Raji (cell line): ENCODE data around the gene RAB5A.
A peak's percentile ranks its signal among the peaks of the same experiment; 100 is the strongest.

Experiments
- POLR2A ChIP-seq: IDR thresholded peaks from 2 replicates; pipeline ENCODE4 v1.6.1; 2011; ENCODE audit warnings: low read depth, low read length, control low read depth; ENCODE audit not compliant: insufficient read depth

RAB5A gene, protein sequence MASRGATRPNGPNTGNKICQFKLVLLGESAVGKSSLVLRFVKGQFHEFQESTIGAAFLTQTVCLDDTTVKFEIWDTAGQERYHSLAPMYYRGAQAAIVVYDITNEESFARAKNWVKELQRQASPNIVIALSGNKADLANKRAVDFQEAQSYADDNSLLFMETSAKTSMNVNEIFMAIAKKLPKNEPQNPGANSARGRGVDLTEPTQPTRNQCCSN

DNA sequence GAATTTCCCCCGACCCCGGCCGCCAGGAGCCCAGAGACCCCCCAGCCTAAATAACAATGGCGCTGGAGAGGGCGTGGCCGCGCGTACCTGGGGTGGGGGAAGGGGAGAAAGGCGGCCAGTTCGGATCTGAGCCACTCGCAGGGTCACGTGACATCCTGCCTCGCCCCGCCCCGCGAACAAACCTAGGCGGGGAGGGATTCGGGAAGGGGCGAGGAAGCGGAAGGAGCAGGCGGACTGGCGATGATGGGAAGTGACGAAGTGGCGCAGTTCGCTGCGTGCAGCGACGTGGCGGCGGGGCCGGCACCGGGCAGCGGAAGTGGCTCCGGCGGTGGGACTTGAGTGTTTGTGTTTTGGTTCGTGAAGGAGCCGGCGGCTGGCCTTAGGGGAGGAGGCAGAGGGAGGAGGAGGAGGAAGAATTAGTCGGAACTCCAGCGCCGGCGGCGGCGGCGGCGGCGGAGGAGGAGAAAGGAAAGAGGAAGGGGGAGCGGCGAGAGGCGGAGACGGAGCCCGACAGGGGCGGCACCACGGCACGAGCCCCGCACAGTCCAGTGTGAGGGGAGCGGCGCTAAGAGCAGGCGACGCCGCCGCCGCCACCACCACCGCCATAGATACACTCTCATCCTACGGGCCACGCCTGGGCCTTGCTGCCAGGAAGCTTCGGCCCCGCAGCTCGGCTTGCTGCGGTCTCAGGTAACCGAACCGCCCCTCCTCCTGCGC, at the start of gene RAB5A:
Gene RAB5A, plus strand, starts transcription at position 266 of the 717 bp plus-strand sequence. CDS start 3,802 bp downstream, outside the sequence.
- TF ChIP-seq POLR2A = peak; percentile 52

DNA sequence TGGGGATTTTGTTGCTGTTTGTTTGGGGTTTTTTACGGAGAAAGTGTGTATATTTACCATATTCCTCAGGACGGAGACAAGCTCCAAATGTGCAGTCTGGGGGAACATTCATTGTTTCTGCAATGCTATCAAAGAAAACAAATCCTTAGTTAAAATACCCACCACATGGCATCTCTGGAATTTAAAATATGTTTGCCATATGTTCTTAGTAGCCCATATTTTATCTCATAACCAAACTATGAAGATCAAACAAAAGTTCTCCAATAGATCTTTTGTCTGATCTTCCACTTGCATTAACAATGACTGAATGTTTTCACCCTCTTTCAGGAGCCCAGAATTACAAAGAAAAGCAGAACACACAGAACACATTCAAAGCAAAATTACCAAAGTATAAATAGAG, 48.2 kb upstream of the RAB5A start:
- TF ChIP-seq POLR2A = no peak

DNA sequence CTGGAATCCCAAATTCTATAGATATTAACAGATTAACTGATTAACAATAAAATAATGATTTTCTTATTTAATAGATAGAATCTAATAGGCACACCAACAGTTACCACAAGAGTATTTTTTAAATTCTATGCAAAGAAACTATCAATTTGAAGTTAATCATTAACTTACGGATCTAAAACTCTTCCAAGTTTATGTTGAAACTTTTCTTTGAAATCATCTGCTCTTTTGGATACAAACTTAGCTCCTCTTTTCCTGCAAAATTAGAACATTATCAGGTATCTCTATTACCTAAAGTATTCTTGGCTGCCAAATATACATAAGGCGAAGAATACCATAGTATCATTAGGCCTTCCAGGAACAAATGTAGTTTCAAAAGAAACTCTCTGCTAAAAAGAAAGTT, 47.6 kb upstream of the RAB5A start:
- no peak for TF ChIP-seq POLR2A

DNA sequence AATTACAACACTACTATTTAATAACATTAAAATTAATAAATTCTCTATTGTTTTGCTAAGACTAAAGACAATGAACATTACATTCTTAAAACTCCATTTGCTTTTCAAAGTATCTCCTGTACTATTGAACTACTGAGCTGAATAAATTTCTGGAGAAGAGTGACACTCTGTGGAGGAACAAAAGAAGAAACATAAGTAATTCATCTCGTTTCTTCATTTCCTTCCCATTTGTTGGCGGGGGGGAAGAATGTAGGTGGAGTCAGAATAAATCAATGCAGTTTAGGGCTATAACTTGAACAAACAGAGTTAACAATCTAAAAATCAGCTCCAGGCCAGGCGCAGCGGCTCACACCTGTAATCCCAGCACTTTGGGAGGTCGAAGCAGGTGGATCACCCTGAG, 45.6 kb upstream of the RAB5A start:
- no peak for TF ChIP-seq POLR2A

DNA sequence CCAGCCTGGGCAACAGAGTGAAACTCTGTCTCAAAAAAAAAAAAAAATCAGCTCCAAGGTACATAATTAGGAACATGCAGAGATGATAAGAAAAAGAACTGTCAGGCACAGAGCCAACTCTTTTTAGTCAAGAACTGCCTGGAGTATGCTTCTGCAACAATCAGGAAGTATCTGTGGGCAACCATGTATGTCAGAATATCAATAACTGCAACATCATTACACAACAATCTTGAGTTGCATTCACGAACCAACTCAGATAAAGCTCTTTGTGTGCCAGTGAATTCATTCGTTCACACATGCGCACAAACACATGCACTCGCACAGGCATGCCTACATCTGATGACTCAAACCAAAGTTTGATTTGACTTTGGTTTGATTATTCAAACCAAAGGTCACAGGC, 45.0 kb upstream of the RAB5A start:
- TF ChIP-seq POLR2A = no peak

DNA sequence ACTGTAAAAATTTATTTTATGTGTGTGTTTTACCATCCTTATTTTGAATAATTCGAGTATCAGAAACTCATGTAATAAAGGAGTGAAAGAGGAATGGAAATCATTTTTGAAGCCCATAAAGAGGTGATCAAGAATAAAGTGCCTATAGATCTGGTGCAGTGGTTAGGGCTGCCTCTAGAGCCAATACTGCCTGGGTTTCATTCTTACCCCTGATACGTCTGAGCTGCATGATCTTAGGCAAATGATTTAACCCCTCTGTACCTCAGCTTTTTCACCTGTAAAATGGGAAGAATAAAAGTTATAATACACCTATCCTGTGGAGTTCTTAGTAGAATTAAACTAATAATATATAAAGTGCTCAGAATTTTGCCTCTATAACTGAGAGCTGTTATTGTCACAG, 43.2 kb upstream of the RAB5A start:
- TF ChIP-seq POLR2A = no peak

DNA sequence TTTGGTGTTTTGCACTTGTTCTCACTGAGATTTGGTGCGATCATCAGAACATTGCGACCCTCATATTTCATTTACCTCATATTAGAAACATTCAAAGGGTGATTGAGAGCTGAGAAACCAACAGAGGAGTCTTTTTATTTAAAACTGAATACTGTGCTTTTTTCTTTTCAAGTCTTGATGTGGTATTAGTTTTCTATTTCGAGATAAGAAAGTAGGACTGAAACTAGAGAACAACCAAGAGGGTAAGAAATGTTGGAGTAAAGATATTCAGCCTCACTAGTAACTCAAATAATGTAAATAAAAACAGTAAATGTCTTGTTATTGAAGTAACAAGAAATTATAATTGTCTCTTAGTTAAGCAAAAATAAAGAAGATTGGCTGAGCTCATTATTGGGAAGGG, 39.4 kb upstream of the RAB5A start:
- no peak for TF ChIP-seq POLR2A

DNA sequence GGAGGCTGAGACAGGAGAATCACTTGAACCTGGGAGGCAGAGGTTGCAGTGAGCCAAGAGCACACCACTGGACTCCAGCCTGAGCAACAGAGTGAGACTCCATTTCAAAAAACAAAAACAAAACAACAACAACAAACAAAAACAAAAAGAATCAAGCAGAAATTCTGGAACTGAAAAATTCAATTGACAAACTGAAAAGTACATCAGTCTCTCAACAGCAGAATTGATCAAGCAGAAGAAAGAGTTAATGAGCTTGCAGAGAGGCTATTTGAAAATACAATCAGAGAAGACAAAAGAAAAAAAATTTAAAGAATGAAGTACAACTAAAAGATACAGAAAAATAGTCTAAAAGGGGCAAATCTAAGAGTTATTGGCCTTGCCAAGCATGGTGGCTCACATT, 35.4 kb upstream of the RAB5A start:
- TF ChIP-seq POLR2A = no peak

DNA sequence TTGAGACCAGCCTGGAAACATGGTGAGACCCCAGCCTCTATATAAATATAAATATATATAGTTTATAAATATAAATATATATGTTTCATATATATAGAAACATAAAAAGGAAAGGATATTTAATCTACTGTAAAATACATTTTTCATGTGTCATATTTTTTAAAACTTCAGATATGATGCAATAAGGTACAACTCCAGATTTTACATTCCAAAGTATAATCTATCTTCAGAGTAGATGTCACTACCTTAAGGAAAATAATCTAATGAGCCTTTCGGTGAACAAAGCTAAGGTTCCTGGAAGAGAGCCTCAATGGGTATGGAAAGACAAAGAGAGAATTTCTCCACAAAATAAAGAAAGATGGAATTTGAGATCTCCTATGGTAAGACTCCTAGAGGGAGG, 29.7 kb upstream of the RAB5A start:
- TF ChIP-seq POLR2A = no peak

DNA sequence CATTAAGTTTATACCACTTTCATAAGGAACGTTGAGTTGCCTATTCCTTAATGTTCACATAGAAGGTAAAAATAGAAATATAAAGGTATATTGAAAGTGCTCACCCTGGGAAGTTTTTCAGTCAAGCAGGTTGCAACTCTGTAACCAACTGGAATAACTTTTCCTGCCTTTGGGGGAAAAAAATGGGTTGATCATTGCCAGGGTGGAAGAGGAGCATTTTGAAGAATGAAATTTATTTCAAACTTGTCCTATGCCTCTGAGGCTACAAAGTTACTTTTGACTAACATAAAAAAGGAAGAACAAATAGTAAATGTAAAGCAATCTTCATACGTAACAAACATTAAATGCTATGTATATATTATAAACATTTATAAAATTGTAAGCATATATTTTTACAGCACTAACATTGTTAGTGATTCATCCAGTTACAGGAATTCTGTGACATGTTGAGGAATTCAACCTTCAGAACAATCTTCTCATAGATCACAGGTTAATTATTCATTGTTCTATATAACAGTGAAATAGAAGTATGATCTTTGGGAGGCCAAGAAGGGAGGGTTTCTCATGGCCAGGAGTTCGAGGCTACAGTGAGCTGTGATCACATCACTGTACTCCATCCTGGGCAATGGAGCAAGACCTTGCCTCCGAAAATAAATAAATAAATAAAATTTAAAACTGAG, 26.4 kb upstream of the RAB5A start:
- no peak for TF ChIP-seq POLR2A

DNA sequence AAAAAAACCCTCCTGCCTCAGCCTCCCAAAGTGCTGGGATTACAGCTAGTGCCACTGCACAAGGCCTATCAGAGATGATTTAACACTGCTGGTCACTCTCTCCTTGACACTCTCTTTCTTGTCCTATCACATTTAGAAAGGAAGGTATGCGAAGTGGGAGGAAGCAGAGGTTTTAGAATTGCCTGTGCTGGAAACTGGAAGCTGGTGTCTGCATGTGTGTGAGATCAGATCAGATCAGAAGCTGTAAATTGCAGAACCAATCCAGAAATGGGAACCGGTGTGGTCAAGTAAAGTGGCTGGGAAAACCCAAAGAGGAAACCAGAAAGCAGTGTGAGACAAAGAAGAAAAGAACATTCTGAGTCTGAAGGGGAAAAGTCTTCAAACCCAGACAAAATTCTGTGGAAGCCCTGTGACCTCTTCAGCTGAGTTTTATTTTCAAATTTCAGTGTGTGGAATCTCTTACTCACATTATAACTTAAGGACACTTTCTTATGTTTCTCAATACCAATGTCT, 15.7 kb upstream of the RAB5A start:
- no peak for TF ChIP-seq POLR2A

DNA sequence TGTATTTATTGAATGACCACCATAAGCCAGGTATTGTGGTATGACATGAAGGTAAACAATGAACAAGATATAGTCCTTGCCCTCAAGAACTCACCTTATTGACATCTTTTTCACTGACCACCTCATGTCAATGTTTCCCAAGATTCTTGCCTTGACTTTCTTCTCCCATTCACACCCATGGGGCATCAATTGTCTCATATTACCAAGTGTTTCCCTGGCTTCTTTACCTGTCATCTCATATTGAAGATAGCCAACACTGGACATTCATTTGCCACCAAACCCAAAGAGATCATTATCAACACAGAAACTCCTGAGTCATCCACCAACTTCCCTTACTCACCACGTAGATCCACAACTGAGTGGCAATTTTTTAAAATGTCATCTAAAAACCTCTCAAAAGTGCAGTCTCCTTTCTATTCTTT, 15.1 kb upstream of the RAB5A start:
- TF ChIP-seq POLR2A = no peak

DNA sequence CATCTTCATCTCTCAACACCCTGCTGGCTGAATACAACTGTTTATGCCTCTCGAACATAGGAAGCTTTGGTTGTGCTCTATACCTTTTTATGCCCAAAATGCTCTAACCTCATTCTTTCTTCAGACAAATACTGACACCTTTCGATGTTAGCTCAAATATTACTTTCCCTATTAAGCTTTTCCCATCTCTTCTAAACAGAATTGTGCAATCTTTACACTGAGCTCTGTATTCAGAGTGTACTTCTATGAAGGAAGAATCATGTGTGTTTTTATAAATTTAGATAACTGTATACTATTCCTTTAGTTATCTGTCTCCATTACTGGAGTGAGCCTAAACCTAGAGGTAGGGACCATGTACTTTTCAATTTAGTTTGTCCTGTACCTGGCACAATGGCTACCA, 14.5 kb upstream of the RAB5A start:
- TF ChIP-seq POLR2A = no peak

DNA sequence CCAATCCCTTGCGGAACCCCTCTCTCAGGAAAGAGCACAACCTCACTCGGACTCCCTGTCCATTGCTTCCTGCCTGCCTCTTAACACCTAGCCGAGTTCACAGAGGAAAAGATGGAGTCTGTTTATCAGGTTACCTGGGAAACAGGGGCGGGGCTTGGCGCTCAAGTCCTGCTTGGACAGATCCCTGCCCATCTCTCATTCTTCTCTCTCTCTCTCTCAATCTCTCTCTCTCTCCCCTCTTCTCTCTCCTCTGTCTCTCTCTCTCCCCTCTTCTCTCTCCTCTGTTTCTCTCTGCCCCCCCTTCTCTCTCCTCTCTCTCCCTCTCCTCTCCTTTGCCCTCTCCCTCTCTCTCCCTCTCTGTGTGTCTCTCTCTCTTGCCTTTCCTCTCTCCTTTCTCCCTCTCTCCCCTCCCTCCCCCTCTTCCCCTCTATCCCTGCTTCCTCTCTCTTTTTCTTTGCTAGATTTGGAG, 12.8 kb upstream of the RAB5A start, which contains the start of gene EFHB:
Gene EFHB, minus strand, starts transcription at position 120 of the 469 bp plus-strand sequence. CDS start 199 bp downstream, outside the sequence.
- no peak for TF ChIP-seq POLR2A

DNA sequence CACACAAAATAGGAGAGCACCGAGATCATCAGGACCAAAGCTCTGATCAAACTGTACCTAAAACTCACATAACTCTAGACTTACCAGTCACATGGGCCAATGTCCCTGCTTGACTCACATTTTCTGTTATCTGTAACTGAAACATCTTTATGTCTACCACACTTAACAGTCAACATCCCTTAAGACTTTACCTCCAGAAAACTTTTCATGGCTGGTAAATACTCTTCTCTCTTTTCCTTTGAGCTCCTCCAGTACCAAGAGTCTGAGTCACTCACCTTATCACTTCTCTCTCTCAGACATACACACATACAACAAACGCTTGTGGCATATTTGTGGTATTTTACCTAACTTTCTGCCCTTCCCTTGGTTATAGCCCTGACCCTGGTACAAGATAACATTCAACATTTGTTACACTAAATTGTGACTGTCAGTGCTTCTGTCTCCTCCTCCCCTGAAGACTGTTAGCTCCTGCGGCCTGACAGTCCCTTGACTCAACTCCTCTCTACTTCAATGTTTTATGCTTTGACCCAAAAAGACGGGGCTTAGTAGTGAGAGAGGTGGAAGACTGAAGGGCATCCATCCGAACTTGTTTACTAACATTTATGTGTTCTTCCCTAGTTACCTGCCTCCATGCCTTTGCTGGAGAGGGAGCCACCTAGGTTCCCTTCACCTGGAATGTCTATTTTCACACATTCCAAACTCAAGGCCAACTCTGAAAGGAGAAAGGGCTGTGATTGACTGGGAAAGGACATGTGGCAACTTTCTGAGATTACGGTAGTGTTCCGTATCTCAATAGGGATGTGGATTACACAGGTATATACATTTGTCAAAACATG, 9.2 kb upstream of the RAB5A start:
- TF ChIP-seq POLR2A = no peak

DNA sequence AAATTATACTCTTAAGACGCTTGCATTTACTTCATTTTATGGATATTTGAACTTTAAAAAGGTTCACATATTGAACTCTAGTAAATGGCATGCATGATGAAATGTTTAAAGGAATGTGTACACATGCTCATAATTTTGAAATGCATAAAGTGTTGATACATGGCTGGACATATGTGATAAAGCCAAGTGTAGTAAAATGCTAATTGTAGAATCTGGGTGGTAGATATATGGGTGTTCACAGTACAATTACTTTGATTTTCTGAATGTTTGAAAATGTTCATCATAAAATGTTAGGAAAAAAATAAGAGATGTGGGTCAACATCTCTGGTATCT, 8.6 kb upstream of the RAB5A start:
- no peak for TF ChIP-seq POLR2A

DNA sequence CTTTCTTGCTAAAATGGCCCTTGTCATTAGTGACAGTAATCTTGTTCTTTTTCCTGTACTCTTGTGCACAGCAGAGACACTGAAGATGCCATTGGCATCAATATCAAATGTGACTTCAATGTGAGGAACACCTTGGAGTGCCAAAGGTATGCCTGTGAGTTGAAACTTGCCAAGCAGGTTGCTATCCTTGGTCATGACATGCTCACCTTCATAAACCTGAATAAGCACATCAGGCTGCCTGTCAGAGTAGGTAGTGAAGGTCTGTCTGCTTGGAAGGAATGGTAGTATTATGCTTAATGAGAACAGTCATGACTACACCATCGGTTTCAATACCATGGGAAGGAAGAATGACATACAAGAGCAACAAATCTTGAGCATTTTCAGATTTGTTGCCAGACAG, 6.3 kb upstream of the RAB5A start:
- no peak for TF ChIP-seq POLR2A
